Thyroid gland (tissue), 4 donors: Measurements from ENCODE around the gene TTC39B. TPM values are rescaled to one million over a fixed set of nuclear protein-coding genes. Genes with fewer than 3 reads are reported as not detected.

Experiments used
- DNase-seq, 2 donors: peaks; one replicate each; pipeline ENCODE4 v3.0.0-alpha.2; 2019
- H3K27ac ChIP-seq, 3 donors: fragments of 200-600 bp; sonication (generic); 1 replicate in 2 of 3; 2 replicates in 1 of 3; pipeline ENCODE4 v1.5.1; 2016 to 2019; ENCODE audit warnings: mild to moderate bottlenecking in 1 of 3, moderate library complexity in 1 of 3
- H3K27me3 ChIP-seq: fragments of 200-600 bp; sonication (generic); one replicate; pipeline ENCODE4 v1.5.1; 2019
- H3K36me3 ChIP-seq, 2 donors: fragments of 200-600 bp; sonication (generic); one replicate each; pipeline ENCODE4 v1.5.1; 2016 to 2019
- H3K4me1 ChIP-seq, 2 donors: fragments of 200-600 bp; sonication (generic); one replicate each; pipeline ENCODE4 v1.5.1; 2017 to 2019
- H3K4me3 ChIP-seq, 3 donors: fragments of 200-600 bp; sonication (generic); replicated peaks in 1 of 3; 1 replicate in 2 of 3; 2 replicates in 1 of 3; pipeline ENCODE4 v1.5.1; 2016; ENCODE audit warnings: mild to moderate bottlenecking in 1 of 3
- H3K9me3 ChIP-seq: fragments of 200-600 bp; sonication (generic); one replicate; pipeline ENCODE4 v1.5.1; 2017
- POLR2A ChIP-seq, 2 donors: fragments of 450-650 bp; IDR thresholded peaks; one replicate each; pipeline ENCODE4 v1.6.1; 2017; ENCODE audit warnings: antibody characterized with exemption in 2 of 2, mild to moderate bottlenecking in 2 of 2, moderate library complexity in 1 of 2
- WGBS, 2 donors: methylation state at CpG; one replicate each; pipeline ENCODE4 v1.1.5; 2017; 5-methylcytosine and 5-hydroxymethylcytosine counted together
- intact Hi-C: fragments of 100-400 bp; cut with DNase I; formaldehyde crosslinking; loops from one replicate; pipeline ENCODE4 v1.15.1; 2023
- total RNA-seq, 4 donors: library from RNA; depleted of rRNA; stranded (reverse); fragments of >200 nt; gene quantifications; one replicate each; pipeline ENCODE4 v1.2.3, GENCODE V29; 2016
- TF ChIP-seq, protein P1 (sequence below), 6 experiments: fragments of 200-600 bp in 3 of 6; fragments of 450-650 bp in 3 of 6; sonication (generic) in 3 of 6; IDR thresholded peaks; one replicate each; pipeline ENCODE4 v1.5.1; 2016 to 2019; ENCODE audit warnings: antibody characterized with exemption in 6 of 6, mild to moderate bottlenecking in 2 of 6, inconsistent platforms in 1 of 6, moderate library complexity in 1 of 6

The TTC39B gene
- total RNA-seq, 4 donors from 2014 or later: 10.3 to 18.7 (median 11.3) TPM

- TF ChIP-seq, protein P1, sequence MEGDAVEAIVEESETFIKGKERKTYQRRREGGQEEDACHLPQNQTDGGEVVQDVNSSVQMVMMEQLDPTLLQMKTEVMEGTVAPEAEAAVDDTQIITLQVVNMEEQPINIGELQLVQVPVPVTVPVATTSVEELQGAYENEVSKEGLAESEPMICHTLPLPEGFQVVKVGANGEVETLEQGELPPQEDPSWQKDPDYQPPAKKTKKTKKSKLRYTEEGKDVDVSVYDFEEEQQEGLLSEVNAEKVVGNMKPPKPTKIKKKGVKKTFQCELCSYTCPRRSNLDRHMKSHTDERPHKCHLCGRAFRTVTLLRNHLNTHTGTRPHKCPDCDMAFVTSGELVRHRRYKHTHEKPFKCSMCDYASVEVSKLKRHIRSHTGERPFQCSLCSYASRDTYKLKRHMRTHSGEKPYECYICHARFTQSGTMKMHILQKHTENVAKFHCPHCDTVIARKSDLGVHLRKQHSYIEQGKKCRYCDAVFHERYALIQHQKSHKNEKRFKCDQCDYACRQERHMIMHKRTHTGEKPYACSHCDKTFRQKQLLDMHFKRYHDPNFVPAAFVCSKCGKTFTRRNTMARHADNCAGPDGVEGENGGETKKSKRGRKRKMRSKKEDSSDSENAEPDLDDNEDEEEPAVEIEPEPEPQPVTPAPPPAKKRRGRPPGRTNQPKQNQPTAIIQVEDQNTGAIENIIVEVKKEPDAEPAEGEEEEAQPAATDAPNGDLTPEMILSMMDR (IDR thresholded peaks at IDR 0.05): no peak
- TF ChIP-seq POLR2A (IDR thresholded peaks at IDR 0.05): no peak
- 90% methylated on average over 3 of the region's 3 CpGs for WGBS, 2 donors
Measured at GRCh38 chr9:15268782-15269181, 38.2 kb downstream of the TTC39B start.

DNA sequence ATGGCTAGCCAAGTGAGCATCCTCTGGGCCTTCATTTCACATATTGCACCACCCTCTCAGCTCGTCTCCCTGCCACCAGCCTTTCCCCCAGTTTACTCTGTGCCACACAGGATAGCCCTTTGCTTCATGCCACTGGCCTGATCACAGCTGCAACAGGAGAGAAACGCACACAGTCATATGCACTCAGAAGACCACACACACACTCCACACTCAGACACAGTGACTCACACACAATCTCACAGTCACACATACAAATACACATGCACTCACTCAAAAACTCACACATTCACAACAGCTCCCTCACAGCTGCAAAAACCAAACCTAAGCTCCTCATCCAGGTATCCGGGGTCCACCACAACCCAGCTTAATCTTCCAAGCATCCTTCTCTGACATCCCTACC lies 38.7 kb downstream of the TTC39B start:
- Histone ChIP-seq H3K36me3 (no peaks in the 10 kb centered on the region), H3K27ac (no peak overlapping the region), H3K27me3 (no peaks in the 10 kb centered on the region), H3K9me3 (no peaks in the 10 kb centered on the region), H3K4me3 (no peak overlapping the region), H3K4me1 (no peaks in the 10 kb centered on the region)
- intact Hi-C loops: no loop called here
- DNase-seq: no peak
- TF ChIP-seq, protein P1 (IDR thresholded peaks at IDR 0.05): no peak
- TF ChIP-seq POLR2A (IDR thresholded peaks at IDR 0.05): no peak
- 90 to 94% methylated on average over 3 of the region's 3 CpGs for WGBS, 2 donors

More at GRCh38 chr9:15268782-15269181, 38.2 kb downstream of the TTC39B start:
- Histone ChIP-seq H3K4me3 (no peak overlapping the region), H3K9me3 (no peaks in the 10 kb centered on the region), H3K36me3 (no peaks in the 10 kb centered on the region), H3K4me1 (no peaks in the 10 kb centered on the region), H3K27me3 (no peaks in the 10 kb centered on the region), H3K27ac (no peak overlapping the region)
- intact Hi-C loops: no loop called here
- no peak for DNase-seq

DNA sequence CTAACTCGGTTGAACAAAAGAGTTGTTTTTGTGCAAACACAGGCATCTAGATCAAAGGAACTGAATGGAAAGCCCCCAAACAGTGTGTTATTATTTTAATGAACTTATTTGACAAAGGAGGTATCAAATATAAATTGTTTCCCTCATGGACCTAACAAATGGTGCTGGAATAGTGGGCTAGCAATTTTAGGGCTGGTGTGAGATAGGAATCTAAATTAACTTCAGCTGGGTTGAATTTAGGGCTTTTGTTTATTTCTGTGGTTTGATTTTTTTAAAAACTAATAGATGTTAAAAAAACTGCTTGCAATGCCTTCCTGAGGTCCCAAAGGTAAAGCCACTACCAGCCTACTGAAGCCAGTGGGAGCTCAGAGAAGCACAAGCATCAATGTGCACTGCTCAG lies 42.1 kb downstream of the TTC39B start:
- intact Hi-C loops: no loop called here
- Histone ChIP-seq H3K9me3 (no peaks in the 10 kb centered on the region), H3K36me3 (no peaks in the 10 kb centered on the region), H3K4me3 (no peak overlapping the region), H3K27me3 (no peaks in the 10 kb centered on the region), H3K4me1 (peaks cover 0 to 2% of the 10 kb centered on the region in 2 donors), H3K27ac (no peak overlapping the region)
- WGBS, 2 donors: 95% methylated on average over 1 of the region's 1 CpG
- TF ChIP-seq POLR2A (IDR thresholded peaks at IDR 0.05): no peak
- TF ChIP-seq, protein P1 (IDR thresholded peaks at IDR 0.05): no peak
- no peak for DNase-seq

- WGBS, 2 donors: 68 to 70% methylated on average over 1 of the region's 1 CpG
- no peaks in the 10 kb centered on the region for H3K36me3 ChIP-seq
- DNase-seq: no peak
- H3K27ac ChIP-seq: no peak overlapping the region
- intact Hi-C loops: no loop called here
- no peaks in the 10 kb centered on the region for H3K9me3 ChIP-seq
- no peak for TF ChIP-seq POLR2A (IDR thresholded peaks at IDR 0.05)
- TF ChIP-seq, protein P1 (IDR thresholded peaks at IDR 0.05): no peak
- no peak overlapping the region for H3K4me3 ChIP-seq
- peaks cover 0 to 2% of the 10 kb centered on the region in 2 donors for H3K4me1 ChIP-seq
- no peaks in the 10 kb centered on the region for H3K27me3 ChIP-seq
Measured at GRCh38 chr9:15262581-15262980, 44.4 kb downstream of the TTC39B start.

DNA sequence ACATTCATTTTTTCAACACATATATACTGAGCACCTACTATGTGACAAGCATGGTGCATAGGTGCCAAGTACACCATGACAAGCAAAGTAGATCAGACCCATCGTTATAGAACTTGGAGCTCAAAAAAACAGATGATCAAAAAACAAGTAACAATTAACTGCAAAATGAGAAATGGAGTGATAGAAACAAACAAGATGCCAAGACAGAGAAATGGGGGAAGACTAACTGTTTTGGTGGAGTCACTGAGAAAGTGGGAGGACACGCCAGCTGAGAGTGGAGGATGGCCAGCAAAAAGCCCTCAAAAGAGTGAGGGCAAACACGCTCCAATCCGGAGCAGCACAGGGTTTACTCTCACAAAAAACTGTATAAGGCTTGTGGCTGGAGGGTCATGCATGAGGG lies 50.6 kb downstream of the TTC39B start:
- Histone ChIP-seq H3K9me3 (no peaks in the 10 kb centered on the region), H3K4me3 (no peak overlapping the region), H3K27ac (no peak overlapping the region), H3K4me1 (peaks cover 2 to 5% of the 10 kb centered on the region in 2 donors), H3K36me3 (no peaks in the 10 kb centered on the region), H3K27me3 (no peaks in the 10 kb centered on the region)
- no peak for TF ChIP-seq POLR2A (IDR thresholded peaks at IDR 0.05)
- TF ChIP-seq, protein P1 (IDR thresholded peaks at IDR 0.05): no peak
- DNase-seq: no peak
- WGBS, 2 donors: 92% methylated on average over 4 of the region's 4 CpGs
- intact Hi-C loops: no loop called here
